H1 (cell line): ENCODE measurements around the gene ZBTB42. TPM values are rescaled to one million over a fixed set of nuclear protein-coding genes. Genes with fewer than 3 reads are reported as not detected.

Source experiments
- CTBP2 ChIP-seq: IDR thresholded peaks from 2 replicates; pipeline ENCODE4 v1.7.0; 2011; ENCODE audit warnings: borderline replicate concordance, mild to moderate bottlenecking, moderate library complexity, mixed read lengths, low read length; ENCODE audit not compliant: insufficient read depth, insufficient read length
- EP300 ChIP-seq, 2 experiments: IDR thresholded peaks; 1 replicate in 1 of 2; 2 replicates in 1 of 2; pipeline ENCODE4 v1.6.1; 2011 to 2012; ENCODE audit warnings: low read depth in 2 of 2, low read length in 2 of 2, mild to moderate bottlenecking in 2 of 2, borderline replicate concordance in 1 of 2, inconsistent platforms in 1 of 2, moderate library complexity in 1 of 2
- HDAC6 ChIP-seq: IDR thresholded peaks from one replicate; pipeline ENCODE4 v1.7.1; 2012; ENCODE audit warnings: low read depth, mild to moderate bottlenecking, inconsistent platforms, low read length, moderate library complexity
- KDM5A ChIP-seq: fragments of 200-600 bp; IDR thresholded peaks from 2 replicates; pipeline ENCODE4 v1.7.1; 2012; ENCODE audit warnings: mild to moderate bottlenecking, low read length, inconsistent platforms, mixed read lengths
- MAX ChIP-seq: IDR thresholded peaks from 2 replicates; pipeline ENCODE4 v1.6.1; 2012; ENCODE audit warnings: inconsistent platforms
- NANOG ChIP-seq: IDR thresholded peaks from 2 replicates; pipeline ENCODE4 v1.6.1; 2011; ENCODE audit warnings: low read length, low read depth, mild to moderate bottlenecking, inconsistent platforms; ENCODE audit not compliant: insufficient read depth, poor library complexity, severe bottlenecking
- PHF8 ChIP-seq: fragments of 200-600 bp; sonication (generic); conservative IDR thresholded peaks from 2 replicates; pipeline ENCODE4 v1.7.1; 2012; ENCODE audit warnings: low read depth, mild to moderate bottlenecking, inconsistent platforms, low read length, moderate library complexity
- POU5F1 ChIP-seq: IDR thresholded peaks from 2 replicates; pipeline ENCODE4 v1.6.1; 2011; ENCODE audit warnings: low read depth, mild to moderate bottlenecking, low read length, moderate library complexity
- SIN3A ChIP-seq, 2 experiments: IDR thresholded peaks in 1 of 2; conservative IDR thresholded peaks in 1 of 2; 2 replicates each; pipeline ENCODE4 v1.6.1; 2011 to 2012; ENCODE audit warnings: low read length in 2 of 2, improper control_type of control experiment in 1 of 2, low read depth in 1 of 2, mild to moderate bottlenecking in 1 of 2
- SP2 ChIP-seq: IDR thresholded peaks from 2 replicates; pipeline ENCODE4 v1.6.1; 2012; ENCODE audit warnings: mild to moderate bottlenecking, low read length, inconsistent platforms
- polyA plus RNA-seq, 7 experiments: library from polyadenylated mRNA; depleted of rRNA in 3 of 7; stranded (reverse) in 5 of 7; unstranded in 2 of 7; fragments of >200 nt in 5 of 7; fragments of 200-250 nt in 2 of 7; gene quantifications; 1 replicate in 5 of 7; 2 replicates in 1 of 7; 4 replicates in 1 of 7; pipeline versions ENCODE4 v1.2.1 to v1.2.3, GENCODE V29; 2011 to 2013; ENCODE audit warnings: missing spikeins in 2 of 7, mixed read lengths in 2 of 7
- total RNA-seq: library from RNA; stranded (reverse); fragmentation: NEBNext Ultra II Directional; extraction: Animal tissue kit (Norgen Biotek cat#: 25700); gene quantifications from 2 replicates; pipeline ENCODE4 v1.2.1, GENCODE V29; 2021

The ZBTB42 gene
- total and polyA plus RNA-seq, 2 of the 8 experiments (the other 6 are each of a cell fraction or from before 2014, with no cell fraction given) = 2.8 to 3.1 TPM

GRCh38 chr14:104752735-104753527, 48.0 kb upstream of the ZBTB42 start, which contains the start of gene SIVA1 (continued):
- TF ChIP-seq MAX (peak; percentile 46), EP300 (IDR thresholded peaks at IDR 0.05; ENCODE audit: borderline replicate concordance in 1 of 2, low read depth in 2 of 2, low read length in 2 of 2) (no peak), SP2 (peak; percentile 41; the same call in 1 of the 2 replicates), HDAC6 (no peak), KDM5A (peak; percentile 76), CTBP2 (no peak), PHF8 (peak; percentile 98), SIN3A (conservative IDR thresholded peaks at IDR 0.05 in 1 of 2, IDR thresholded peaks at IDR 0.05 in 1 of 2; ENCODE audit: low read depth in 1 of 2, low read length in 2 of 2) (0 out of 4 replicates have a peak, but pooled peaks of 1 of the 2 experiments have one; percentile 69), POU5F1 (no peak), NANOG (no peak)
